ENCODE measurements around the gene LUZP1. TPM values are rescaled to one million over a fixed set of nuclear protein-coding genes. Genes with fewer than 3 reads are reported as not detected.

The LUZP1 gene
- total and polyA plus RNA-seq, 2 experiments from 2014 or later: 45.7 to 152 TPM

GRCh38 chr1:23133587-23133986 lies 35.1 kb downstream of the LUZP1 start:
- peaks cover 5% of the 10 kb centered on the region; the same call in 1 of the 2 replicates for H3K4me1 ChIP-seq (ENCODE audit: insufficient read depth)
- no peak overlapping the region for H3K27ac ChIP-seq (ENCODE audit: low read depth)
- no peaks in the 10 kb centered on the region for H3K36me3 ChIP-seq (ENCODE audit: insufficient read depth)
- TF ChIP-seq POLR2AphosphoS5 (IDR thresholded peaks at IDR 0.05; ENCODE audit: low read depth): no peak
- no peak for TF ChIP-seq NANOG (IDR thresholded peaks at IDR 0.05; ENCODE audit: borderline replicate concordance)
- H3K4me1 Mint-ChIP-seq: peaks cover 11% of the 10 kb centered on the region; the same call in 2 of the 3 replicates
- no peak overlapping the region for H3K27ac Mint-ChIP-seq
- H2AFZ ChIP-seq: no peak overlapping the region
- no peaks in the 10 kb centered on the region for H3K27me3 Mint-ChIP-seq (ENCODE audit: insufficient read depth, low read depth, poor library complexity)
- H3K27me3 ChIP-seq (ENCODE audit: insufficient read depth): no peaks in the 10 kb centered on the region
- no peak overlapping the region for H3K4me2 ChIP-seq
- DNase-seq (ENCODE audit: low spot score) (no peak), ATAC-seq (no peak)
- H3K9me3 Mint-ChIP-seq: no peaks in the 10 kb centered on the region; the same call in 2 of the 3 replicates
- peaks cover 78% of the 10 kb centered on the region for H4K20me1 ChIP-seq (replicated peaks; ENCODE audit: insufficient read depth)
- 0 out of 2 replicates have a peak, but pooled peaks cover 3% of the 10 kb centered on the region for H3F3A ChIP-seq (replicated peaks; ENCODE audit: low read depth)
- no peak overlapping the region for H3K4me3 ChIP-seq
- H3K4me3 Mint-ChIP-seq: no peak overlapping the region
- peaks cover 5% of the 10 kb centered on the region; the same call in 2 of the 3 replicates for H3K36me3 Mint-ChIP-seq (ENCODE audit: low read depth)
- no peaks in the 10 kb centered on the region for H3K9me2 ChIP-seq (ENCODE audit: insufficient read depth)
- peaks cover 100% of the 10 kb centered on the region for H3K79me2 ChIP-seq (replicated peaks; ENCODE audit: insufficient read depth)

- Histone ChIP-seq H3K4me3 (no peak overlapping the region), H3K4me2 (no peak overlapping the region), H3K79me2 (replicated peaks; ENCODE audit: insufficient read depth) (peaks cover 99% of the 10 kb centered on the region), H3K36me3 (ENCODE audit: insufficient read depth) (no peaks in the 10 kb centered on the region), H4K20me1 (replicated peaks; ENCODE audit: insufficient read depth) (peaks cover 68% of the 10 kb centered on the region), H3K27me3 (ENCODE audit: insufficient read depth) (no peaks in the 10 kb centered on the region), H3F3A (replicated peaks; ENCODE audit: low read depth) (no peaks in the 10 kb centered on the region), H2AFZ (no peak overlapping the region), H3K9me2 (ENCODE audit: insufficient read depth) (no peaks in the 10 kb centered on the region), H3K27ac (ENCODE audit: low read depth) (no peak overlapping the region), H3K4me1 (ENCODE audit: insufficient read depth) (peaks cover 6% of the 10 kb centered on the region; the same call in 1 of the 2 replicates)
- peaks cover 11% of the 10 kb centered on the region; the same call in 2 of the 3 replicates for H3K4me1 Mint-ChIP-seq
- no peak overlapping the region for H3K4me3 Mint-ChIP-seq
- TF ChIP-seq NANOG (IDR thresholded peaks at IDR 0.05; ENCODE audit: borderline replicate concordance): no peak
- TF ChIP-seq ZNF331 (CRISPR knock-in tag; IDR thresholded peaks at IDR 0.05; ENCODE audit: low read depth): no peak
- no peak for TF ChIP-seq JUNB (IDR thresholded peaks at IDR 0.05; ENCODE audit: unreplicated experiment)
- no peak for TF ChIP-seq EZH2phosphoT487 (IDR thresholded peaks at IDR 0.05; ENCODE audit: unreplicated experiment)
- no peak for TF ChIP-seq POLR2AphosphoS5 (IDR thresholded peaks at IDR 0.05; ENCODE audit: low read depth)
- no peak for TF ChIP-seq ZNF114 (CRISPR knock-in tag; IDR thresholded peaks at IDR 0.05)
- no peak for TF ChIP-seq CREB1 (CRISPR knock-in tag; IDR thresholded peaks at IDR 0.05; ENCODE audit: low read depth)
- no peak for TF ChIP-seq REST (IDR thresholded peaks at IDR 0.05; ENCODE audit: unreplicated experiment)
- no peak for TF ChIP-seq EZH2 (IDR thresholded peaks at IDR 0.05; ENCODE audit: low read depth, unreplicated experiment)
- no peaks in the 10 kb centered on the region; the same call in 2 of the 3 replicates for H3K9me3 Mint-ChIP-seq
- peaks cover 3% of the 10 kb centered on the region; the same call in 2 of the 3 replicates for H3K36me3 Mint-ChIP-seq (ENCODE audit: low read depth)
- DNase-seq (ENCODE audit: low spot score) (no peak), ATAC-seq (no peak)
- H3K27me3 Mint-ChIP-seq (ENCODE audit: insufficient read depth, low read depth, poor library complexity): peaks cover 3% of the 10 kb centered on the region
- 0 out of 2 replicates have a peak overlapping the region, but pooled peaks have one; percentile 24 for H3K27ac Mint-ChIP-seq
Observed at GRCh38 chr1:23132033-23132432, 36.6 kb downstream of the LUZP1 start.

Data from GM23338 (cell line).